GM12873 (cell line): ENCODE measurements around the gene LAMB2.

Experiments
- CTCF ChIP-seq: IDR thresholded peaks from 2 replicates; pipeline ENCODE4 v1.5.1; 2012; ENCODE audit warnings: low read depth, mild to moderate bottlenecking, moderate library complexity, low read length, control low read depth; ENCODE audit not compliant: insufficient read depth; ENCODE audit errors: missing control alignments

LAMB2 gene

GRCh38 chr3:49123687-49124086 lies 9.2 kb downstream of the LAMB2 start:
- no peak for TF ChIP-seq CTCF

- no peak for TF ChIP-seq CTCF
These were observed 9.8 kb downstream of the LAMB2 start for GRCh38 chr3:49122886-49123545.

- no peak for TF ChIP-seq CTCF
These were observed 10.4 kb downstream of the LAMB2 start for GRCh38 chr3:49122451-49122850.

DNA sequence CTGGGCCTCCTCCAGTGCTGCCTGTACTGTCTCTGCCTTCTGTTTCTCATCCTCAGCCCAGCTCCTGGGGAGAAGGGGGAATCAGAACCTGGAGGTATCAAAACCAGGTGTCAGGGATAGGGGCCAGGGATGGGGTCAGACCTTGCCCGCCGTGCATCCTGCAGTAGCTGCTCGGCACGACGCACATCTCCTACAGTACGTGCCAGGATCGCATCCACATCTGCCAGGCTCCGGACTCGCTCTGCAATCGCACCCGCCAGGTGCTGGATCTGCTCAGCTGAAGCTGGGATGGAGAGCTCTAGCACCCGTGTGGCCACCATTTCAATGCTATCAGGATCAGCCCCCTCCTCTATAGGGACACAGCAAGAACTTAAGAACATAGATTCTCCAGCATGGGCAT lies 10.8 kb downstream of the LAMB2 start:
- no peak for TF ChIP-seq CTCF

- TF ChIP-seq CTCF: no peak
These were observed 11.6 kb downstream of the LAMB2 start for GRCh38 chr3:49121132-49121736.

GRCh38 chr3:49120438-49121131 lies 12.3 kb downstream of the LAMB2 start, which contains the start of gene USP19:
Gene USP19, minus strand, starts transcription at chr3:49120823. Its CDS starts 1,678 bp downstream, at chr3:49119145.
- no peak for TF ChIP-seq CTCF

DNA sequence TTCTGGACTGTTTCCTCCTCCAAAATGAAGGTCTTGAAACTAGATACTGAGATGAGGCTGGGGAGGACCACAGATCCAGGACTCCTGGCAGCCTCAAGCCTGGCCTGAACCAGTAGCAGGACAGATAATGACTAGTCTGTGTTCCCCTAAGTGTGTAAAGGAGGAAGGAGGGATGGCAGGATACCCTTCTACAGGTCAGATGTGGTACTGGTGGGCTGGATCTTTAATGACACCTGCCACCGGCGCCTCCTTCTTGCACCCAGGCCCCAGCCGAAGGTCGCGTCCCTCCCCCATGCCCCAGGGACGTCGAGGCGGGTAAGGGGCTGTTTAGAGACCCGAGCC lies 12.8 kb downstream of the LAMB2 start:
- TF ChIP-seq CTCF: no peak
